ENCODE measurements around the gene TICAM2.

- no peak for TF ChIP-seq CTCF (IDR thresholded peaks at IDR 0.05)
- no peak for TF ChIP-seq POLR2A (IDR thresholded peaks at IDR 0.05)
Measured at GRCh38 chr5:115565233-115565632, 37.0 kb downstream of the TICAM2 start.

All from Peyer's patch (tissue), 4 donors.